NCI-H69 (cell line): ENCODE results near the gene PRDM15.
"Not testable (repeated sequence)": the region's sequence is repeated elsewhere in the genome, so short reads cannot be mapped to it uniquely, and the experiment has no call there.

Source experiments
- DNase-seq: peaks from one replicate; lab custom pipeline; 2025; lab: John Stamatoyannopoulos, UW

Gene PRDM15

GRCh38 chr21:41805643-41806042 is 73.5 kb downstream of the PRDM15 start:
- DNase-seq, result no peak

GRCh38 chr21:41805038-41805437 is 74.1 kb downstream of the PRDM15 start:
- DNase-seq, result no peak

DNA sequence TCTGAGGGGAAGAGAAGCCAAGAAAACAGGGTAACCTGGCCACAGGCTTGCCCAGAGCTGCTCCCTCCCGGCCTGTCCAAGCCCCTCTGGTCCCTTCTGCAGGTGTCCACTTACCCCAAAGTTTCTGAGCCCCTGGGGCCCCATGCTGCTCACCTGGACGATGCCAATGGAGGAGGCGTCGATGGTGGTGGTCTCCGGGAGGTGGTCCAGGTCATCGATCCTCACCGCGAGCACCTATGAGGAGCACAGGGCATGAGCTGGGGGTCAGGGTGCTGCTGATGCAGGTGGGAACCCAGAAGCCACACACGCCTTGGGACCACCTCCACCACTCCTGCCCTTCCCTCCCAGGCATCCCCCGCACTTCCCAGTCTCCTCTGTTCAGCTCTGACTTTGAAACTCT is 74.8 kb downstream of the PRDM15 start:
- no peak for DNase-seq

GRCh38 chr21:41803316-41803715 is 75.8 kb downstream of the PRDM15 start:
- no peak for DNase-seq

- DNase-seq, result no peak
These were observed 76.5 kb downstream of the PRDM15 start for GRCh38 chr21:41802684-41803083.

- DNase-seq, result no peak
These were observed 77.0 kb downstream of the PRDM15 start for GRCh38 chr21:41802198-41802584.

- no peak for DNase-seq
These were observed 77.6 kb downstream of the PRDM15 start for GRCh38 chr21:41801321-41802197.

- DNase-seq, result no peak
These were observed 78.5 kb downstream of the PRDM15 start for GRCh38 chr21:41800425-41801320.

DNA sequence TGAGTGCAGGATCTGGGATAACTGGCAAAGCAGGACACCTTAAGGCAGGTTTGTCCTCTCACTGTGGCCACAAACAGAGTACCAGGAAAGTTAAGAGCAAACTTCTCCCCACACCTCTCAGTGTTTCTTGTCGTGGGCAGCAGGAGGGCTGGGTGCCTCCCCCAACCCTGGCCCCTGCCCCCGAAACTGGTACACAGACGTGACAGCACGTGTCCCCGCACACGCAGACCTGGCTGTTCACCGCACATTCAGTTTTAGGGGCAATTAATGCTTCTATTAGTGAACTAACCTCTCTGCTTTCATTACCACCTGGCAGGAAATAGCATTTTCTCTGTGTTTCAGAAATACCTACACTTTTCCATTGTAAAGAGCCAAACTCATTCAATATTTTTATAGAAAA is 79.4 kb downstream of the PRDM15 start:
- DNase-seq, result no peak

DNA sequence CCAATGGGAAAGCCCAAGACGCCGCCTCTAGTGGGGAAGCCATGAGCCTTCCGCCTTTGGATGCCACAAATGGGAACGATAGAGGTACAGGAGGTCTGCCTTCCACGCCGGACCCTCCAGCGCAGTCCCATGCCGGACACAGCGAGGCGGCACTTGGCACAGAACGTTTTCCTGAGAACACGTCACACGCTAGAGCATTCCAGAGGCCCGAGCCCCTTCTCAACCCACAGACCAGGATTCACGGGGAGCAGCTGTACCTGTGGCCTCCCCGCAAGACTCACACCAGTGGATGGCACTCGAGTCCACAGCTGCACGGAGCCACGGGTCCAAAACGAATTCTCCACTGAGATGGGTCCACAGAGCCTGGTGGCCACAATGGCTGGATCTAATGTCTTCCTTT is 80.8 kb downstream of the PRDM15 start:
- no peak for DNase-seq

DNA sequence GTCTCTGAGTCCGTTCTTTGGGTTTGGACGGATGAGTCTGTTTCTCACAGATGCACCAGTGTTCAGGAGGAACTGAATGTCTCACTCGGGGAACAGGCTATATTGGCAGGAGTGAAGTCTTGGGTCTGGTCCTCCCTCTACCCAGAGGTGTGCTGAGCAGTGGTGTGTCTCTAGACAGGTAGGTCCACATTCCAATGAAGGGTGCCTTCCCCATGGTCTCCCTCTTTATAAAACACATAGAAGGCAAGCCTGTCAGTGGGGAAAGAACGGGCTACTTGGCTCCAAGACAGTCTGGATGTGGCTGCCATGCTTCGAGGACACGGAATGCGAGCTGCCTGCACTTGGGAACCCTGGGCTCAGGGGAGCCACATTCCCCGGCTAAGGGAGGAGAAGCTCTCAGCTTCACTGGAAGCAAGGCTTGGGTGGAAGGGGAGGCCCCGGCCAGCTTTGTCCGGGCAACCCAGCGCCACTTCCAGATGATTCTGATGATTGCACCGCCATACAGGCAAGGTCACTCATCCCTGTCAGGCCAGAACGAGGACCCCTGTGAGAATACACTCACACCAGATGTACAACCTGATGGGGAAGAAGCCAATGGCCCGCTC is 82.6 kb downstream of the PRDM15 start:
- DNase-seq, result no peak

- DNase-seq, result no peak
These were observed 83.4 kb downstream of the PRDM15 start for GRCh38 chr21:41795726-41796125.

GRCh38 chr21:41794600-41794999 is 84.5 kb downstream of the PRDM15 start:
- DNase-seq, result no peak

- no peak for DNase-seq
These were observed 86.4 kb downstream of the PRDM15 start for GRCh38 chr21:41792711-41793110.

- no peak for DNase-seq
These were observed 92.6 kb downstream of the PRDM15 start for GRCh38 chr21:41786509-41786987.

GRCh38 chr21:41785262-41785661 is 93.9 kb downstream of the PRDM15 start:
- DNase-seq, result not testable (repeated sequence)

GRCh38 chr21:41784456-41785102 is 94.6 kb downstream of the PRDM15 start:
- DNase-seq, result no peak

DNA sequence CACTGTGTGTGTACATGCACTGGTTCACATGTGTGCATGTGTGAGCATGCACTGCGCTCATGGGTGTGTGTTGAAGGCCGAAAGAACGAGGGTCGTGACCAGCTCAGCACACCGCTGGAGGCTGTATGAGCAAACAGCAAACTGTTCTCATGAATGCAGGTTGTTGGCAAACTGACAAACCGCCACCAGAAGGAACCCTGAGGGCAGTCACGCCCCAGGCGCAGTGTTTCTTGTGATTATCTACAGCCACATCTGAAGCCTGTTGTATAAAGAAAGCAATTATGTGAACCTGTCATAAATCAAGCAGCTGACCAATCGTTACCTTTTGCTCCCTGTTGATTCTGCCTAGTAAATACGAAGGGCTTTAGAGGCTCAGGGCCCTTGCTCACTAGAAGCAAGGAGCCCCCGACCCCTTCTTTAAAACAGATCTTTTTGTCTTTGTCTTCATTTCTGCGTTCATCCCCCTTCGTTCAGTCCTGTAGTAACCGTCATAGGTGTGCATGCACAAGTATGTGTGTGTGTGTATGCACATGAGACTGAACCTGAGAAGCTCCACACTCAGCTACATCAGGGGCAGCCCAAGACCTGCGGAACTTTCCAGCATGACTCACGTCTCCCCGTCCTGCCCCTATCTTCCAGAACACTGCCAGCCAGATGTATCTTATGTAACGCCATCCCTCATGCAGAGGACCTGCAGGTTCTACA is 95.5 kb downstream of the PRDM15 start:
- peak; percentile 96 for DNase-seq

DNA sequence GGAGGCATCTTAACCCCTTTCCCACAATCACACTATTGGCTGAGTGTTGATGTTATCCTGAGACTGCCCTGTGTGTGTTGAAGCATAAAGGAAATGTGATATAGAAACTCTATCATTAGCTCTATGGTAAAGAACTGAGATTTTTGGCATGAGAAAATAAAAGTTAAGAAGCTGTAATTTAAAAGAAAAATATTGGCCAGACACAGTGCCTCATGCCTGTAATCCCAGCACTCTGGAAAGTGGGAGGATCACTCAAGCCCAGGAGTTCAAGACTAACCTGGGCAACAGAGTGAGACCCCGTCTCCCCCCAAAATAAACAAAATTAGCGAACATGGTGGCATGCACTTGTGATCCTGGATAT is 98.1 kb downstream of the PRDM15 start:
- peak; percentile 27 for DNase-seq

GRCh38 chr21:41780337-41781049 is 98.7 kb downstream of the PRDM15 start:
- no peak for DNase-seq

DNA sequence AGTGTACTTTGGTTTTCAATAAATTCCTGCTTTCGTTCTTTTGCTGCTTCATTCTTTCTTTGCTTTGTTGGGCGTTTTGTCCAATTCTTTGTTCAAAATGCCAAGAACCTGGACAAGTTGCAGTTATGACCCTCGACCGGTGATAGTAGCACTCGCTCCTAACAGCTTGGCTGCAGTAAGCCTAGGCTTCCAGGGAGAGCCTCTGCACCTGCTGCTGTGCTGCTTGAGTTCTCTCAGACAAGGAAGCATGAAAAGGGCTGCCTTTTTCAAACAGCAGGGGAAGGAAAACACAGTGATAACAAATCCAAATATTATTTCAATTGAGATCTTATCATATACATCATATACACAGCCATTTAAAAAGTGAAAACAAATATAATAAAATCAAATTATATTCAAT is 99.5 kb downstream of the PRDM15 start:
- DNase-seq, result peak; percentile 58
